Activated CD4-positive, alpha-beta T cell treated with anti-CD3 and anti-CD28 coated beads for 24 hours (primary cell): ENCODE measurements around the gene MRPL44.
A peak's percentile ranks its signal among the peaks of the same experiment; 100 is the strongest.
"Not testable (repeated sequence)": the region's sequence is repeated elsewhere in the genome, so short reads cannot be mapped to it uniquely, and the experiment has no call there.

ENCODE experiments used
- DNase-seq, 2 donors: peaks; one replicate each; pipeline ENCODE4 v3.0.0-alpha.2; 2020; ENCODE audit warnings: low read depth in 2 of 2

MRPL44 gene

DNA sequence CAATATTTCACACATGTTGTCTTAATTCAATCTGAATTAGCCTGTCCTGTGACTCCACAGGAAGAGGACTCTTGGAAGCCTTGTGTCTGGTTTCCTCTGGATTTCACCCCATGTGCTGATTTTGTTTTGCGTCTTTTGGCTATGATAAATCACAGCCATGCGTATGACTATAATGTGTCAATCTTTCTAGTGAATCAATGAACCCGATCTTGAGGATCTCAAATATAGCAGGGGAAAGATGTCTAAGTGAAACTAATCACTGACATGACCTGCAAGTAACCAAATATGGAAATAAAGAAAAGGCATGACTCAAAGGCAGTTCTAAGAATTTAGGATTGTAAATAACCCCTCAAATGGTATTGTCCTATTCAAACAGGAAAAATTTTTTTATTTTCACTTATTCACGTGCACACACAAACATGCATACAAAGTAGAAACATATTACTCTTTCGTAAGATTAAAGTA lies 20.4 kb upstream of the MRPL44 start:
- DNase-seq: no peak

DNA sequence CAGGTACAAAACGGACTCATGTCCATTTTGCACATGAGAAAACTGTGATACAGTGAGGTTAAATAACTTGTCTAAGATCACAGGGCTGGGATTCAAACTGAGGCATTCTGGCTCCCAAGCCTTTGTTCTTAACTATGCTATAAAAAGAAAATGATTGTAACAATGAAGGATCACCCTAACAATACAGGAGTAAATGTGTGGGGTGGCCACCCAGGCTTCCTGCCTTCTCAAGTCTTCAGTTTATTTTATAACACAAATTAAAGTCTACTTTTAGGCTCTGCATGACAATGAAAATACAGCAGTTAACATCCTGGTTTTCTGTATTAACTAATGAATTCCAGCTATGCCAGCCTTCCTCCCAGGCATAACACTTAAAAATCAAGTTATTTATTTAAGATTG lies 19.7 kb upstream of the MRPL44 start:
- DNase-seq: no peak

DNA sequence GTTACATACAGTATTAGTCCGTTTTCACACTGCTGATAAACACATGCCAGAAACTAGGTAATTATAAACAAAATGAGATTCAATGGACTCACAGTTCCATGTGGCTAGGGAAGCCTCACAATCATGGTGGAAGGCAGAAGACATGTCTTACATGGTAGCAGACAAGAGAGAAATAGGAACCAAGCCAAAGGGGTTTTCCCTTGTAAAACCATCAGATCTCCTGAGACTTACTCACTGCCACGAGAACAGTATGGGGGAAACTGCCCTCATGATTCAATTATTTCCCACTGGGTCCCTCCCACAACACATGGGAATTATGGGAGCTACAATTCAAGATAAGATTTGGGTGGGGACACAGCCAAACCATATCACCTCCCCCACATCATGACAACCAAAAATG lies 17.8 kb upstream of the MRPL44 start:
- not testable (repeated sequence) for DNase-seq

DNA sequence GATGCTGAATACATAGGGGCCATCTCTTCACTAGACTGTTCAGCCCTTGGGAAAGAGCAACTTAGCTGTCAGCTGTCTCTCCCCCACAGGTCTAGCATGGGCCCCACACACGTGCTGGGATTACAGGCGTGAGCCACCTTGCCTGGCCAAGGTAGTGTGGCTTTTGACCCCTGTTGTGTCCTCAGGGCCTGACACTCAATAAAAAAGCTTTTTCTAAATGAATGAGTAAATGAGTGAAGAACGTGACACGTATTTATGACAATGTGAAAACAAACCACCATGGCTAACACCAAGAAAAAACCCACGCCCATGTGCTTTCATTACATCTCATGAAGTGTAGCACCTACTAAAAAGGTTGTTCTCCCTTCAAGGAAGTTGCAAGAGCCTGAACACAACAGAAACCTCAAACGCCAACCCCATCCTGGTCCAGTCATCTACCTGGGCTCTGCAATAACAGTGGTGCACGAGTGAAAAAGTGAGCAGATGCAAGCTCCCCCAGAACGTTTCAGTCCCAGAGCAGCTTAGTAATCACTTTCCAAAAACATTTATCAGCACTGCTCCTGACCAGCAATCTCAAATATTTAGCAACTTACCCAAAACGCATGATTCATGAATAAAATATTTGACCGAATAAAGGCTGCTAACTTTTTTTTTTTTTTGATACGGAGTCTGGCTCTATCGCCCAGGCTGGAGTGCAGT lies 15.5 kb upstream of the MRPL44 start:
- DNase-seq: peak; percentile 44 to 63

DNA sequence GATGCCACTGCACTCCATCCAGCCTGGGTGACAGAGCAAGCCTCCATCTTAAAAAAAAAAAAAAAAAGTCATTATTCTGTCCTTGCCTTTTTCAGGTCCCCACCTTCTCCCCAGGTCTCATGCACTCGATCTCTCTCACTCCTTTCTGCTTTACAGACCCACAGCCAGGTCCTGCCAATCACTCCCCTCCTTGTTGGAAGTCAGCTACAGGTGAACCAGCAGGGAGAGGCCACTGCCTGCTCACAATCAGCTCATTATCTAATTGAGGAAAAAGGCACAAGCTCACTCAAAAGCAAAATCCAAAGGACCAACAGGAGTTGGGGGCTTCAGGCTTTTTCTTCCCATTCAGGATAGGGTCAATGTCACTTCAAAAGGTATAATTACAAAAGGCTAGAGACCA lies 14.1 kb upstream of the MRPL44 start:
- DNase-seq: no peak

DNA sequence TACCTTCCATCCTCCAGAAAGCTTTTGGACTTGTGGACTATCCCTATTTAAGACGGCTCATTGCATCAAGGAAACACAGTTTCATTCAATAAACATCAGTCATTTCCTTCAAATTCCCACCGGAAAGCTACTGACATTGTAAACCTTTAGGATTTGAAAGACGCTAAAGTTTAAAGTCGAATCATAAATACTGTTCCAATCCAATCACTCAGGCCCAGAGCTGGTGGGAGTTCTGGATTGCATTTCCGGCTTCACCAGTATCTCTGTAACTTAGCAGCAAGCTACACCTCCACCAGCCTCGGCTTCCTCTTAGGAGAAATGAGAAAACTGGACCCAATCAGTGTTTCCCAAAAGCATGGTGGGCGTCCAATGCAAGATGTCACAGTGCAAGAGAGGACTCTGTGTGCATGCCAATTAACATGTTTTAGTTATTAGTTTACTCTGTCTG lies 13.7 kb upstream of the MRPL44 start:
- DNase-seq: no peak

DNA sequence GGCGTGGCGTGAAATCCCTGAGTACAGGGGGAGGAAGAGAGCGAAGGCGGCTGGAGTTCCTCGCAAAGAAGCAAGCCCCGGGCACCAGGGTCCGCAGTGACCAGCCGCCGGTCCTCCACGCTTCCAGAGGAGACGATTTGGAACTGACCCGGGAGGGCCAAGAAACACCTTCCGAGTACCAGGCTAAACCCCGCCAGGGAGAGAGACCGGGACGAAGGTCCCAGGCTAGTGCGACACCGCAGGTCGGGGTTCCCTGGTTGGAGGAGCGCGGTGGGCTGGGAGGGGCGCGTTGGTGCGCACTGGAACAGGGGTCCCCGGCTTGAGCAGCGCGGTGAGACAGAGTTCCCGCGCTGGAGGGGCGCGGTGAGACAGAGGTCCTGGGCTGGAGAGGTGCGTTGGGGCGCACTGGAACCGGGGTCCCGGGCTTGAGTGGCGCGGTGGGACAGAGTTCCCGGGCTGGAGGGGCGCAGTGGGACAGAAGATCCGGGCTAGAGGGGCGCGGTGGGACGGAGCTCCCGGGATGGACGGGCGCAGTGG lies 13.0 kb upstream of the MRPL44 start:
- DNase-seq: no peak

DNA sequence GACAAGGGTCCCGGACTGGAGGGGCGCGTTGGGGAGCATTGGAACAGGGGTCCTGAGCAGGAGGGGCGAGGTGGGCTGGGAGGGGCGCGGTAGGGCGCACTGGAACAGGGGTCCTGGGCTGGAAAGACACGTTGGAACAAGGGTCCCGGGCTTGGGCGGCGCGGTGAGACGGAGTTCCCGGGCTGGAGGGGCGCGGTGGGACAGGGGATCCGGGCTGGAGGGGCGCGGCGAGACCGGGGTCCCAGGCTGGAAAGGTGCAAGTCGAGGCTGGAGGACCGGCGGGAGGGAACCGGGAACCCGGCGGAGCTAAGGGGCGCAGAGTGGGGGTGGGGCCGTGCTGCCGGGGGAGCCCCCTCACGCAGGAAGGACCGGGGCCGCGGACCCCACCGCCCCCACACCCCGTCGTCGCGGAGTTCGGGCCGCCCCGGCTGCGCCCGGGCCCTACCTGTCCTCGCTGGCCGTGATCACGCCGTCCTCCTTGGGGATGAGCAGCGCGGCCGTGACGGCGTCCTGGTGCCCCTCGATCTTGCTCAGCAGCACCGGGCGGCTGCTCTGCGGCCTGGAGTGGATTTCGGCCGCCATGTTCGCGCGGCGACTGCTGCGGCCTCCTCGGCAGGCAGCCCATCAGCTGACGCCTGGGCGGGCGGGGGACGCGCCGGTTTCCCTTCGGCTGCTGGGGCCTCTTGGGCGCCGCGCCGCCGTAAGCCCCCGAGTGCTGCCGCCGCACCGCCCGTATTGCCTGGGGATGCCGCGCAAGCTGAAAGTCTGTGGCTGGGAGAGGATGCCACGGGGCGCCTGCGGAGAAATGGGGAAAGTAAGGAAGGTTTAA lies 12.3 kb upstream of the MRPL44 start, which contains the start of gene WDFY1:
WDFY1 (minus strand) TSS at position 633 of the 829 bp plus-strand sequence; CDS start at position 582, 51 bp downstream.
- DNase-seq: peak; percentile 67 to 70

DNA sequence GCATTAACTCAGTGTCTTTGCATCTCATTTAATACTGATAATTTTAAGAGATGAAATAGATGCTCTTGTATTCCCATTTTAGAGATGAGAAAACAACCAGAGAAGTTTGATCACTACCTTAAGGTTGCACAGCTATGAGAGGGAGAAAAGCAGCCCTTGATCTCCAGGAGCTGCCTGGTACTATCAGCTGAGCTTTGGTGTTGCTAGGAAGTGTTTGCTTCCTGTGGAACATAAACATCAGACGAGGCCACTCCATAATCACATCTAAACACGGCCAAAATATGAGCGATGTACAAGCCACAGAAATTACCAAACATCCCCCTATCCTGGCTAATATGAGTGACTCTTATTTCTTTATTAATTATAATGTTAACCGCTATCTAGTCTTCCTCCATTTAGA lies 11.5 kb upstream of the MRPL44 start:
- DNase-seq: no peak

DNA sequence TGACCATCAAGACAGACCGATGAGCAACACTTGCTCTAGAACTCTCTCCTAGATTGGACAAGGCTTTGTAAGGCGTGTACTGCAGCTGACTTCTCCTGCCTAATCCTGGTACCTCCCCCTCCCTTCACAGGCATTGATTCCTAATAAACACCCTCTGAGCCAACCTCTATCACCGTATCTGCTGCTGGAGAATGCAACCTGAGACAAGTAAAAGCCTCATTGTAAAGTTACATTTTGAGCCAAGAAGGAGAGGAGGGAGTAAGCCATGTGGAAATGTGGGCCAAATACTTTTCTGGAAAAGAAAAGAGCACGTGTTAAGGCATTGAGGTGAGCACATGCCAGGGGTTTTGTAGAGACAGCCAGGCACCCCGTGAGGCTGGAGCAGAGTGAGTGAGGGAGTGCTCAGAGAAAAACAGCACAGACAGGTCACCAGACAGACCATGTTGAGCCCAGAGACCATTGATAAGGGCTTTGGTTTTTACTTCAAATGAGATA lies 9.5 kb upstream of the MRPL44 start:
- no peak for DNase-seq

DNA sequence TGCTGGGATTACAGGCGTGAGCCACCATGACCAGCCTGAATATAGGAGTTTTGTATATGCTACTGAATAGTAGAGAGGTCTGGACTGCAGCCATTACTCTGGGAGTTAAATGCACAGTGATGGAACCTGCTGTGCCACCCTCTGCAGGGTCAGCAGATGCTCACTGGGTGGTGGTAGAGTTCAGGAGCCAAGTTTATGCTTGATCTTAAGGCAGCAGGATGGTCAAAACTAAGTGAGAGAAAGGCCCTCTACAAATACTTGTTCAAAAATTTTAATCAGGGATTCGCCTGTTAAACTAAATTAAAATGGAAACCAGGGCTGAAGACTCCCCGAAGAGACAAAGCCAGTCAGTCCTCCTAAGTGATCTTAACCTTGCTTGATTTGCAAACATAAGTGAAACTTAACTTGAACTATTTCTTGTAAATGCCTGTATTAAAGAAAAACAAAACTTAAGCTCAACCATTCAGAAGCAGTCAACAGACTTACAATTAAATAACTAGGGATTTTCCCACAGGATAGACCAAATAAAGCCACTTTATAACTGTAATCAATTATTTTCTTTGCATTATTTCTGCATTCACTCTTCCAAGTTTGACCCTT lies 7.9 kb upstream of the MRPL44 start:
- no peak for DNase-seq

DNA sequence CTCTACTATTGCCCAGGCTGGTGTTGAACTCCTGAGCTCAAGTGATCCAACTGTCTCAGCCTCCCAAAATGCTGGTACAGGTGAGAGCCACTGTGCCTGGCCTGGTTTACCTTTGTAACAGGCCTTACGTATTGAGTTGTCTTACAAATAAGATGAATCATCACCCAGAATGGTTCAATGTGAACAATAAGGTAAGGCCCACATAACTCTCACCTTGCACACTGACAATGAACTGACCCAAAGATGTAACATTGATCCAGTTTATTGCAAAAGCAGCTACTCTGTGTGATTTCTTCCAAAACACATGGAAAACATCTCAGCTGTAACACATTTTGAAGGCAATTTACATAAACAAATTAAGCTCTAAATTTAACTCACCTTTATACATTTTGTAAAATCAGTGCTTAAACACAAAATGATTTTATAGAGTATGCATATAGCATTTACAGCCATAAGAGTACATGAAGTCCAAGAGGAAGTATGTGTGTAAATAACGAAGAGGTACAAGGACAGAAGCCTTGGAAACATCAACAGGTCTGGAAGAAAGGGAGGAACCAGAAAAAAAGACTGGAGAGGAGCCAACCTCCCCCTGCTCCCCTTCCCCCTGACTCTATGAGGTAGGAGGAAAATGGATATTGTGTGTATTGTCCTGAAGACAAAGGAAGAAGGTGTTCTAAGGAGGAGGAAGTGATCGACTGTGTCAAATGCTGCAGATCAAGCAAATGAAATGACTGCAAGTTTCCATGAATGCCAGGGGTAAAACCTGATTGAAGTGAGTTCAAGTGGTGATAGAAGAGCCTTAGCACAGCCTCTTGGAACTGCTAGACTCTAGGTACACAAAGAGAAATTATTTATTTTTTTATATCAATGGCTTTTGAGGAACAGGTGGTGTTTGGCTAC lies 6.6 kb upstream of the MRPL44 start:
- no peak for DNase-seq

DNA sequence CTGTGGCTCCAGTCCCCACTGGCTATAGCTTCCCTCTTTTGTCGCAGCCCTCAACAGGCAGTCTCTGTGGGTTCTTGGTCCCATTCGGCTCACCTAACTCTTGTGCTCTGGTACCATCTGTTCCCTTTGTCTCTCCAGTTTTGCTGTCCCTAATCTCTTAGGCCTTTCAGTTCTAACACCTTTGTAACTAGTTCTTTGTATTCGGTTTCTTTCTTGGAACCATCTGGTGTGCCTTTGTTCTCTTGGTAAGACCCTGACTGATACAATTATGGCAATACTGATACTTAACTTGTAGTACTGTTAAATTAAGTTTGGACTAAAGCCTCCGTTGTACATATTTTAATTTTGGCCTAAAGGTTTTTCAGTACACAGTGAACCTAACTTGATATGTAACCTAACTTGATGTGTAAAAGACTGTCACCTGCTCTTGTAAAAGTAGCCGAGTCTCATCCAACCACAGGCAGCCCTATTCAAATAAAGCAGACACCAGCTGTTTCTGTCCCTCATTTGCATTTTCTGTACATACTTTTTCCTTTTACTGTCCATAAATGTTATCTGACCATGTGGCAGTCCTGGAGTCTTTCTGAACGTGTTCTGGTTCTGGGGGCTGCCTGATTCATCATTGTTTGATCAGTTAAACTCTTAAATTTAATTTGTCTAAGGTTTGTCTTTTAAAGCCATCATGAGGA lies 4.8 kb upstream of the MRPL44 start:
- no peak for DNase-seq

DNA sequence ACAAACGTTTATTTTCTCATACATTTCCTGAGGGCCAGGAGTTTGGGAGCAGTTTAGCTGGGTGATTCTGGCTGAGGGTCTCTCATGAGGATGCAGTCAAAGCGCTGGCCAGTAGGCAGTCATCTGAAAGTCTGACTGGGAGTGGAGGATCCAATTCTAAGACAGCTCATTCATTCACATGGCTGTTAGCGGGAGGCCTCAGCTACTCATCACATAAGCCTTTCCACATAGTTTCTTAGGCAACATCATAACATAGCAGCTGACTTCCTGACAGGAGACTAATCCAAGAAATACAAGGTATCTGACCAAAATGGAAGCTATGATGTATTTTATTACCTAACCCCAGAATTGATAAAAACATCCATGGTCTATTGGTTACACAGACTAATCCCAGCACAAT lies 2.9 kb upstream of the MRPL44 start:
- DNase-seq: no peak

DNA sequence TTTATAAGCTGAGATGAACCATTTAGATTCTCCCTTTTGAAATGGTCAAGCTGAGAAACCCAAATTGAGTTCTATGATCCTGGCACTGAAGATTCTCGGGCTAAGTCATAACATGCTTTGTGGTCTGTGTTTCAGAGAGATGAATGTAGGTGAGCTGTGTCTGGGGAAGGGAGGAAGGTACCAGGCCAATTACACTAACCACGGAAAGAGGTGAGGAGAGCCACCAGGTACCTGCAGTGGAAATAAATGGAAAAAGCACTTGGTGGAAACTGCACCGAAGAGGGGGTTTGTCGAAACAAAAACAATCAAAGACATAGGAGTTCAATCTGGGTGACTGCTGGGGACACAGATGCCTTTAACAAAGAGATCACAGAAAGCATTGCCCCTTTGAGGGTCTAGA lies 963 bp upstream of the MRPL44 start:
- no peak for DNase-seq

DNA sequence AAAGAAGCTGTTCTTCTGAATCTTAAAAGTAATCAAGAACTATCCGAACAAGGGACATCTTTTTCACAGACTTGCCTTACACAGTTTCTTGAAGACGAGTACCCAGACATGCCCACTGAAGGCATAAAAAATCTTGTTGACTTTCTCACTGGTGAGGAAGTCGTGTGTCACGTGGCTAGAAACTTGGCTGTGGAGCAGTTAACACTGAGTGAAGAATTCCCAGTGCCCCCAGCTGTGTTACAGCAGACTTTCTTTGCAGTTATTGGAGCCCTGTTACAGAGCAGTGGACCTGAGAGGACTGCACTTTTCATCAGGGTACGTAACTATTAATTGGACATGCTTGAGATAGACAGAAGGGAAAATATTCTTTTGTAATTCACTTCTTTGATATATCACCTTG lies 2.4 kb downstream of the MRPL44 start:
- no peak for DNase-seq

DNA sequence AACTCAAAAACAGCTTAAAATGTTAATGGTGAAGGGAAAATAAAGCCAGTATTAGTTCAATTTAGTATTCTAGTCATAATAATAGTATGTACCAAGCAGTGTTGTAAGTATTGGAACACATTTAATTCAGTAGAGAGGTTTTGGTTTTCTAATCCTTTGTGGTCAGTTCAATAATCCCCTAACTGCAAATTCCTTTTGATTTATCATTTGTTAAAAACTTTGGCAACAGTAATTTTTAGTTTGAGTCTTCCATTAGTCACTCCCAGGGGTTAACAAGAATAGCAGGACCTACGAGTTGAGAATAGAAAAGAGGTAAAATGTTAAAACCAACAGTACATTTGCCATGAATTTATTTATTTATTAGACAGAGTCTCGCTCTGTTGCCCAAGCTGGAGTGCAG lies 10.7 kb downstream of the MRPL44 start:
- no peak for DNase-seq

DNA sequence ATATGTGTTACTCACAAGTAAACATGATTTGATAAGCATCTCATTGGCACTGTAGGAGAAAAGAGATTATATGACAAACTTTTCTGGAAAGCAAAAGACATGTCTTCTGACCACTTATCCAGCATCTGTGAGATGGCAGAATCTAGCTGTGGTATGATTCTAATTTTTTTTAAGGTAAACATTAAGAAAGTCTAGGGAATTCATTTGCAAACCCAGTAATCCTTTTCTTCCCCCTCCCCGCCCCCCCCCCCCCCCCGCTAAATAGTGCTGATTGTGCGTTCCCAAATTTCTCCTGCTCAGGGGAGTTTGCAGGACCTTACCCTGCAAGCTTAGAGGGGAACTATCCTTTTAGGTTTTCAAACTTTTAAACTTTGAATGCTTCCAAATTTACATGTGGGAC lies 12.1 kb downstream of the MRPL44 start:
- no peak for DNase-seq

DNA sequence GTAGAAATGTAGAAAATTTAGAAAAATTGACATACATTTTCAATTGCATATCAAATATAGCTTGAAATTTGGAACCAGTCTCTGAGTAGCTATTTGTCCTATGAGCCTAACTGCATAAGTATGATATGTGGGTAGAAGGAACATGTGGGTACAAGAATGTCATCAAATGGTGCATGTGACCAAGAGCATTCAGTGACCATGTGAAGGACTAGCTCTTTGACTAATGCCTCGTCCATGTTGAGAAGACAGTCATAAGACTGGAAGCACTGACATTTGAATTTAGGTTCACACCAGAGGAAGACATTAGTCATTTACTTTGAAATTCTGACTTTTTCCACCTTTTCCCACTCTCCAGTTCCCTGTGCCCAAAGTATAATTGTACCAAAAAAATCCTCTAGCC lies 12.6 kb downstream of the MRPL44 start:
- DNase-seq: no peak

DNA sequence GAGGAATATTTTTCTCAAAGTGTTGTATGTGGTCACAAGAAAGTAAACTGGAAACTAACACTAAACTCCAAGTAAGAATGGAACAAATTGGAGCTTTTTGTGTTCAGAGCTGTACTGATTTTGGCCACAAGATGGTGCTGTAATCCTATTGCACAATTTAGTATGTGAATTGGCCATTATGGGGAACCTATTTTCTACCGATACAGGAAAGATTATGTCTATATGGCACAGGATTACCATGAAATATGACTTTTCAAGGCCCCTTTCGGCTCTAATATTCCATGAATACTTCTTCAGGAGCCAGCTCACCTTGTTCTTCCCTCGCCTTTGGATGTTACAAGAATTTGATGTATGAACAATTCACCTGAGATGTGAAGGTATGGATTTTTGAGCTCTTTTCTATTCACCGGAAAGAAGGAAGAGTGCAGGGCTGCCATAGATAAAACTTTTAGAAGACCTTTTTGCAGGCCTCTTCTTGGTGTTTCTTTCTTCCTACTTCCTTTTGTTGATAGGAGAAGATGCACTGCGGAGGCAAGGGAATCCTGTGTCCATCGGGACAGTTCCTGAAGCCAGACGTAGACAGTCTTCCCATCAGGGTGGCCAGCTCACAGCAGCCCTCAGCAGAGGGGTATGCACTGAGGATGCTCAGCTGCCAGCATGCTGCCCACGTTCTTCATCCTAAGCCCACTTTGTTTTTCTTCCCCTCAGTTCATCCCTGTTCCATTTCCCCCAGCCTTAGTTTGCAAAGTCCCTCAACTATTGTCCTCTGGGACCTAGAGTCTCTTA lies 13.3 kb downstream of the MRPL44 start:
- DNase-seq: peak; percentile 27 to 63
